Jurkat, Clone E6-1 (cell line): ENCODE measurements around the gene AHRR.

ENCODE experiments used
- DNase-seq: peaks from one replicate; pipeline ENCODE4 v3.0.0-alpha.2; 2011; ENCODE audit warnings: low read depth, low spot score
- H3K4me3 ChIP-seq: 2 replicates; pipeline ENCODE4 v1.5.1; 2011; ENCODE audit warnings: mild to moderate bottlenecking, low read length, control low read depth, moderate library complexity

AHRR gene

GRCh38 chr5:457195-457961 is 135.9 kb downstream of the AHRR start:
- DNase-seq, result no peak
- H3K4me3 ChIP-seq, result no peak overlapping the region

GRCh38 chr5:458547-459353 is 137.2 kb downstream of the AHRR start:
- no peak overlapping the region for H3K4me3 ChIP-seq
- DNase-seq, result no peak

- DNase-seq, result no peak
- H3K4me3 ChIP-seq, result no peak overlapping the region
These were observed 138.2 kb downstream of the AHRR start for GRCh38 chr5:459562-460272.

GRCh38 chr5:460273-460625 is 138.7 kb downstream of the AHRR start:
- H3K4me3 ChIP-seq, result no peak overlapping the region
- no peak for DNase-seq

- no peak overlapping the region for H3K4me3 ChIP-seq
- DNase-seq, result no peak
These were observed 140.6 kb downstream of the AHRR start for GRCh38 chr5:462051-462481.

- no peak for DNase-seq
- no peak overlapping the region for H3K4me3 ChIP-seq
These were observed 141.8 kb downstream of the AHRR start for GRCh38 chr5:463301-463700.

- no peak overlapping the region for H3K4me3 ChIP-seq
- DNase-seq, result no peak
These were observed 142.4 kb downstream of the AHRR start for GRCh38 chr5:463952-464351.

- H3K4me3 ChIP-seq, result no peak overlapping the region
- DNase-seq, result no peak
These were observed 142.9 kb downstream of the AHRR start for GRCh38 chr5:464446-464842.

GRCh38 chr5:464843-465590 is 143.5 kb downstream of the AHRR start:
- H3K4me3 ChIP-seq, result no peak overlapping the region
- no peak for DNase-seq

- H3K4me3 ChIP-seq, result no peak overlapping the region
- DNase-seq, result no peak
These were observed 144.3 kb downstream of the AHRR start for GRCh38 chr5:465591-466403.

GRCh38 chr5:466661-467310 is 145.3 kb downstream of the AHRR start:
- DNase-seq, result no peak
- no peak overlapping the region for H3K4me3 ChIP-seq

- no peak overlapping the region for H3K4me3 ChIP-seq
- DNase-seq, result no peak
These were observed 146.9 kb downstream of the AHRR start for GRCh38 chr5:468401-468800.

GRCh38 chr5:469752-470483 is 148.4 kb downstream of the AHRR start:
- H3K4me3 ChIP-seq, result no peak overlapping the region
- no peak for DNase-seq

- peak overlapping the region; percentile 78; the same call in 1 of the 2 replicates for H3K4me3 ChIP-seq
- no peak for DNase-seq
These were observed 149.6 kb downstream of the AHRR start for GRCh38 chr5:470961-471749.

- no peak for DNase-seq
- peak overlapping the region; percentile 78 for H3K4me3 ChIP-seq
These were observed 150.2 kb downstream of the AHRR start for GRCh38 chr5:471750-472058.

- no peak for DNase-seq
- peak overlapping the region; percentile 78 for H3K4me3 ChIP-seq
These were observed 150.7 kb downstream of the AHRR start for GRCh38 chr5:472076-472655.
